22Rv1 (cell line): ENCODE data around the gene ODAD4.
"Not testable (repeated sequence)": the region's sequence is repeated elsewhere in the genome, so short reads cannot be mapped to it uniquely, and the experiment has no call there.

Source experiments
- H3K27ac ChIP-seq: fragments of 450-650 bp; 2 replicates; pipeline ENCODE4 v1.5.1; 2017
- ZFX ChIP-seq: fragments of 450-650 bp; IDR thresholded peaks from 2 replicates; pipeline ENCODE4 v1.6.1; 2017; ENCODE audit warnings: antibody characterized with exemption, borderline replicate concordance
- TF ChIP-seq, protein P1 (sequence below): fragments of 450-650 bp; IDR thresholded peaks from 2 replicates; pipeline ENCODE4 v1.5.1; 2017; ENCODE audit warnings: mild to moderate bottlenecking

Gene ODAD4

DNA sequence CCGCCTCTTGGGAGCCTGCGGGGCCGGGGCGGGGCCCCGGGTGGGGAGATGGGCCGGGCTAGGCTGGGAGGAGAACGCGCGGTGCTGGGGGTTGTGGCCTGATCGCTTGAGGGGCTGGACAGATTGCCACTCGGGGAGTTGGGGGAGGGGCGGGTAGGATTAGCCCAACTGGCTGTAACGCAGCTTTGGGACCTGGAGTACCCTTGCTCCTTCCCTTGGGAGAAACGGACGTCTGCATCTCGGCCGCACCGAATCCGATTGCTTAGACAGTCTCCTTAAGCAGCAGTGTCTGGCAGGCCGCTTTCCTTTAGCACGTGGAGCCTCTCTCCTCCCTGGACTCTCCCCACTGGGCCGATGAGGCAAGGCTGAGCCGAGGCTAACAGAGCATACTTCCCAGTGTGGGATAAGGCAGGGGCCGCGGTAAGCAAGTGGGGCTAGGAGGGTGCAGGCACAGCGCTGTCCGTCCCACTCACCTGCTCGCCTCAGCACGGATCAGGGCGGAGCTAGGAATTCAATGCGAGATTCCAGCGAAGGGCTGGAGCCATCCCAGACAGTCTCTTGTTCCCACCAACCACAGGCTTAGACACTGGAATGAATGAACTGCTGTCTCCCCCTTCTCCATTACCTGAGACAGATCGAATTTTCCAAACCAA is 11.1 kb upstream of the ODAD4 start:
- peak overlapping the region; percentile 88 for H3K27ac ChIP-seq

DNA sequence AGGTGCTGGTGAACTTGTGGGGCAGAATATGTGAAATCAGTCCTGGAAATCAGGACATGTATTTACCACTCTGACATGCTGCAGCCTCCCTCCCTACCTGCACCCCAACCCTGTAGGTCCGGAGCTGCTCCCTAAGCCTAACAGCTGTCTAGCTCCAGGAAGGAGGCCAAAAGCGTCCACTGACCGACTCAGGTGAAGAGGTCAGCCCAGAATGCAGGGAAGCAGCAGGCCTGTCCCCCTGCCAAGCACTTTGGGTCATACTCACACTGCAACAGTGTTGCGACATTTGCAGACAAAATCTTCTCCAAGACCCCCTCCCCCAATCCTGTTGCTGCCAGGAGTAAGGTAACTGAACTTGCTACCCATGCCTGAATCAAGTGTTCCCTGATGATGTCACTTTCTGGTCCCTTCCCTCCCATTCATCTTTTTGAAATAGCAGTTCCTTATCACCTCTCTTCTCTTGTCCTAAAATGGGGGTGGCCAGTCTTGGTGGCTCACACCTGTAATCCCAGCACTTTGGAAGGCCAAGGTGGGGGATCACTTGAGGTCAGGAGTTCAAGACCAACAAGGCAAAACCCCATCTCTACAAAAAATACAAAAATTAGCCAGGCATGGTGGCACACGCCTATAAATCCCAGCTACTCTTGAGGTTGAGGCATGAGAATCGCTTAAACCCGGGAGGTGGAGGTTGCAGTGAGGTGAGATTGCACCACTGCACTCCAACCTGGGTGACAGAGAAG is 10.4 kb upstream of the ODAD4 start:
- H3K27ac ChIP-seq: peak overlapping the region; percentile 88

More for the DNA sequence above, 11.1 kb upstream of the ODAD4 start:
- no peak for TF ChIP-seq ZFX
- TF ChIP-seq, protein P1, sequence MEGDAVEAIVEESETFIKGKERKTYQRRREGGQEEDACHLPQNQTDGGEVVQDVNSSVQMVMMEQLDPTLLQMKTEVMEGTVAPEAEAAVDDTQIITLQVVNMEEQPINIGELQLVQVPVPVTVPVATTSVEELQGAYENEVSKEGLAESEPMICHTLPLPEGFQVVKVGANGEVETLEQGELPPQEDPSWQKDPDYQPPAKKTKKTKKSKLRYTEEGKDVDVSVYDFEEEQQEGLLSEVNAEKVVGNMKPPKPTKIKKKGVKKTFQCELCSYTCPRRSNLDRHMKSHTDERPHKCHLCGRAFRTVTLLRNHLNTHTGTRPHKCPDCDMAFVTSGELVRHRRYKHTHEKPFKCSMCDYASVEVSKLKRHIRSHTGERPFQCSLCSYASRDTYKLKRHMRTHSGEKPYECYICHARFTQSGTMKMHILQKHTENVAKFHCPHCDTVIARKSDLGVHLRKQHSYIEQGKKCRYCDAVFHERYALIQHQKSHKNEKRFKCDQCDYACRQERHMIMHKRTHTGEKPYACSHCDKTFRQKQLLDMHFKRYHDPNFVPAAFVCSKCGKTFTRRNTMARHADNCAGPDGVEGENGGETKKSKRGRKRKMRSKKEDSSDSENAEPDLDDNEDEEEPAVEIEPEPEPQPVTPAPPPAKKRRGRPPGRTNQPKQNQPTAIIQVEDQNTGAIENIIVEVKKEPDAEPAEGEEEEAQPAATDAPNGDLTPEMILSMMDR: no peak

GRCh38 chr17:41920580-41920955 is 9.8 kb upstream of the ODAD4 start:
- peak overlapping the region; percentile 88 for H3K27ac ChIP-seq
- TF ChIP-seq, protein P1: no peak
- no peak for TF ChIP-seq ZFX

More for the DNA sequence above, 10.4 kb upstream of the ODAD4 start:
- TF ChIP-seq ZFX: no peak
- TF ChIP-seq, protein P1: no peak

- TF ChIP-seq ZFX: no peak
- no peak overlapping the region for H3K27ac ChIP-seq
Observed at GRCh38 chr17:41925991-41926590, 4.3 kb upstream of the ODAD4 start.

- no peak for TF ChIP-seq ZFX
- TF ChIP-seq, protein P1: no peak
- peak overlapping the region; percentile 92 for H3K27ac ChIP-seq
Observed at GRCh38 chr17:41928693-41929251, 1.6 kb upstream of the ODAD4 start.

- H3K27ac ChIP-seq: peak overlapping the region; percentile 92
Observed at GRCh38 chr17:41930833-41931156, 378 bp downstream of the ODAD4 start.

DNA sequence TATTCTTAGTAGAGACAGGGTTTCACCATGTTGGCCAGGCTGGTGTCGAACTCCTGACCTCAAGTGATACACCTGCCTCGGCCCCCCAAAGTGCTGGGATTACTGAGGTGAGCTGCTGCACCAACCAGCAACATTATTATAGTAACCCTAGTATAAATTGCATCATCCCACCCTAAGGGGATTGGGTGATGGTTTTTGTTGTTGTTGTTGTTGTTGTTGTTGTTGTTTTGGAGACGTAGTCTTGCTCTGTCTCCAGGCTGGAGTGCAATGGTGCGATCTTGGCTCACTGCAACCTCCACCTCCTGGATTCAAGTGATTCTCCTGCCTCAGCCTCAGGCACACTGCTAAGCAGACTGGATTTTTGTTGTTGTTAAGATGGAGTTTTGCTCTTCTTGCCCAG is 1.3 kb downstream of the ODAD4 start:
- not testable (repeated sequence) for H3K27ac ChIP-seq

DNA sequence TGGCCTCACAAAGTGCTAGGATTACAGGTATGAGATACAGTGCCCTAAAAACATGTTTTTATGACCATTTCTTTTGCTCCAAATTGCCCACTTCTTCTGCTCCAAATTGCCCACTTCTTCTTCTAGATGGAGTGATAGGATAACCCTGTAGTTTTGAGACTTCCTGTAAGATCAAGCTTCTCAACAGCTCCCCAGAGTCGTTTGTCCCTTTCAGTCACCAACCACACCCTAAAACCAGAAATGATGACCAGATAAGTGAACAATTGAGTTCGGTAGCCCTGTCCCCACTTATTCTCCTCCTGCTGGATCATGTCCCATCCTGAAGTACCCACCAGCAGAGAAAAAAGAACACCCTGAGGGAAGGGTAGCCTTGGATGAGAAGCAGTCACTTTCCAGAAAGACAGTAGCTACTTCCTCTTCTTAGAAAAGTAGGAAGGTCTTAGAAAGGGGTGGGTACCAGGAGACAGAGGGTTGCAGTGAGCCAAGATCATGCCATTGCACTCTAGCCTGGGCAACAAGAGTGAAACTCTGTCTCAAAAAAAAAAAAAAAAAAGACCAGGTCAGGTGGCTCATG is 2.5 kb downstream of the ODAD4 start:
- no peak for TF ChIP-seq ZFX
- TF ChIP-seq, protein P1: no peak
- no peak overlapping the region for H3K27ac ChIP-seq
